Measurements from ENCODE around the gene CALML6. TPM values are rescaled to one million over a fixed set of nuclear protein-coding genes. Genes with fewer than 3 reads are reported as not detected.
"Not testable (repeated sequence)": the region's sequence is repeated elsewhere in the genome, so short reads cannot be mapped to it uniquely, and the experiment has no call there.

Gene CALML6
- total RNA-seq, 2 experiments from 2014 or later: 0.47 to 0.69 TPM

DNA sequence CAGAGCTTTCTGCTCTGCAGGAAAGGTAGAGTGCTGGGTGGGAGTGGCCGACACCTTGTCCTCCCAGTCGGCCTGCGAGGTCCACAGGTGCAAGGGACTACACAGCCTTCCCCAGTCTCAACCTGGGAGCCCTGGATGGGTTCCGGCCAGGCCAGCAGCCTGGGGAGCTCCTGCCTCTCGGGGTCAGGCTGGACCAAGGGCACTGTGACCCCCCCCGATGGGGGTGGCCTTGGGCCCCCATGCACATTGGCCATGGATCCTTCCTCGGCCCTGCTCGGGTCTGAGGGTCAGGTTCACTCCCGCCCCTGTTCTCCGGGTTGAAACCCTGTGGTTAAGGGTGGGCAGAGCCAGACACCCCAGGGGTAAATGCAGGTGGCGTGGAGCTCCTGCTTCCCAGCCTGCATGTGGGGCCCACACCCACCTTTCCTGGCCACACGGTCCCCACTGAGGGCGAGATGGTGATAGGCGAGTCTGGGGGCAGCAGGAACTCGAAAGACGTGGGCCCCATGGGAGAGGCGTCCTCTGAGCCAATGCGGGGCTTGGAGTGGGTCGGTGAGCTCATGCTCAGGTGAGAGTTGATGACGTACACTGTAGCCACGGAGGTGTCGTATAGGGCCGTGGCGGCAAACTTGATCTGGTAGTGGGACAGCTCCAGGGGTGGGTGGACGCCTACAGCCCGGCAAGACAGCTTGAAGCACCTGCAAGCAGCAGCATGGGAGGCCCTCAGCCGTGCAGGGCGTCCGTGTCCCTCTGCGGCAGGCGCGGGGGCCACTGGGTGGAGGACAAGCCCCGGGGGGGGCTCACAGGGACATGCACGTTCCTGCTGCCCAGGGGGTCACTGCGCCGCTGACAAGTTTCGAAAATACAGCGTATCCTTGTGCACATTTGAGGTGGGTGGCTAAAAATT lies 14.8 kb downstream of the CALML6 start:
- Histone ChIP-seq H3K9me3 (ENCODE audit: control insufficient read depth in 1 of 2, insufficient read depth in 1 of 2, low read length in 2 of 2) (no peaks in the 10 kb centered on the region), H3K36me3 (ENCODE audit: insufficient read depth, low read length) (no peaks in the 10 kb centered on the region), H3K27ac (ENCODE audit: low read depth in 1 of 2, low read length in 2 of 2) (no peak overlapping the region), H3K27me3 (ENCODE audit: control insufficient read depth in 1 of 2, insufficient read depth in 2 of 2, low read length in 2 of 2) (no peaks in the 10 kb centered on the region), H3K4me3 (ENCODE audit: low read length) (no peak overlapping the region), H3K4me1 (ENCODE audit: insufficient read depth, low read length) (no peaks in the 10 kb centered on the region)
- TF ChIP-seq, protein P1, sequence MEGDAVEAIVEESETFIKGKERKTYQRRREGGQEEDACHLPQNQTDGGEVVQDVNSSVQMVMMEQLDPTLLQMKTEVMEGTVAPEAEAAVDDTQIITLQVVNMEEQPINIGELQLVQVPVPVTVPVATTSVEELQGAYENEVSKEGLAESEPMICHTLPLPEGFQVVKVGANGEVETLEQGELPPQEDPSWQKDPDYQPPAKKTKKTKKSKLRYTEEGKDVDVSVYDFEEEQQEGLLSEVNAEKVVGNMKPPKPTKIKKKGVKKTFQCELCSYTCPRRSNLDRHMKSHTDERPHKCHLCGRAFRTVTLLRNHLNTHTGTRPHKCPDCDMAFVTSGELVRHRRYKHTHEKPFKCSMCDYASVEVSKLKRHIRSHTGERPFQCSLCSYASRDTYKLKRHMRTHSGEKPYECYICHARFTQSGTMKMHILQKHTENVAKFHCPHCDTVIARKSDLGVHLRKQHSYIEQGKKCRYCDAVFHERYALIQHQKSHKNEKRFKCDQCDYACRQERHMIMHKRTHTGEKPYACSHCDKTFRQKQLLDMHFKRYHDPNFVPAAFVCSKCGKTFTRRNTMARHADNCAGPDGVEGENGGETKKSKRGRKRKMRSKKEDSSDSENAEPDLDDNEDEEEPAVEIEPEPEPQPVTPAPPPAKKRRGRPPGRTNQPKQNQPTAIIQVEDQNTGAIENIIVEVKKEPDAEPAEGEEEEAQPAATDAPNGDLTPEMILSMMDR (IDR thresholded peaks at IDR 0.05): no peak
- ATAC-seq (ENCODE audit: poor library complexity): no peak
- Mint-ChIP-seq H3K27ac (no peak overlapping the region), H3K36me3 (ENCODE audit: low read depth) (no peaks in the 10 kb centered on the region), H3K9me3 (no peaks in the 10 kb centered on the region), H3K4me1 (ENCODE audit: low read depth) (no peaks in the 10 kb centered on the region), H3K4me3 (no peak overlapping the region), H3K27me3 (no peaks in the 10 kb centered on the region)
- POLR2A ChIA-PET: no interaction called here
- intact Hi-C loops (cut with DNase I, micrococcal nuclease): no loop called here
- DNase-seq: no peak
- CTCF ChIA-PET: no interaction called here

DNA sequence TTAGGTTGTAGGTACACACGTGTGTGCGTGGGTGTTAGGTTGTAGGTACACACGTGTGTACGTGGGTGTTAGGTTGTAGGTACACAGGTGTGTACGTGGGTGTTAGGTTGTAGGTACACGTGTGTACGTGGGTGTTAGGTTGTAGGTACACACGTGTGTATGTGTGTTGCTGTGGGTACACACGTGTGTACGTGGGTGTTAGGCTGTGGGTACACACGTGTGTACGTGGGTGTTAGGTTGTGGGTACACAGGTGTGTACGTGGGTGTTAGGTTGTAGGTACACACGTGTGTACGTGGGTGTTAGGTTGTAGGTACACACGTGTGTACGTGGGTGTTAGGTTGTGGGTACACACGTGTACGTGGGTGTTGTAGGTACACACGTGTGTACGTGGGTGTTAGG lies 19.8 kb downstream of the CALML6 start:
- DNase-seq; H3K9me3 Mint-ChIP-seq; ATAC-seq (ENCODE audit: poor library complexity); H3K36me3 Mint-ChIP-seq (ENCODE audit: low read depth); intact Hi-C loops (cut with DNase I, micrococcal nuclease); H3K27me3 ChIP-seq (ENCODE audit: control insufficient read depth in 1 of 2, insufficient read depth in 2 of 2, low read length in 2 of 2); POLR2A ChIA-PET; H3K4me1 ChIP-seq (ENCODE audit: insufficient read depth, low read length); H3K36me3 ChIP-seq (ENCODE audit: insufficient read depth, low read length); H3K9me3 ChIP-seq (ENCODE audit: control insufficient read depth in 1 of 2, insufficient read depth in 1 of 2, low read length in 2 of 2); CTCF ChIA-PET; H3K27ac ChIP-seq (ENCODE audit: low read depth in 1 of 2, low read length in 2 of 2); H3K4me1 Mint-ChIP-seq (ENCODE audit: low read depth); H3K4me3 ChIP-seq (ENCODE audit: low read length); H3K27me3 Mint-ChIP-seq; H3K27ac Mint-ChIP-seq; H3K4me3 Mint-ChIP-seq: not testable (repeated sequence)

DNA sequence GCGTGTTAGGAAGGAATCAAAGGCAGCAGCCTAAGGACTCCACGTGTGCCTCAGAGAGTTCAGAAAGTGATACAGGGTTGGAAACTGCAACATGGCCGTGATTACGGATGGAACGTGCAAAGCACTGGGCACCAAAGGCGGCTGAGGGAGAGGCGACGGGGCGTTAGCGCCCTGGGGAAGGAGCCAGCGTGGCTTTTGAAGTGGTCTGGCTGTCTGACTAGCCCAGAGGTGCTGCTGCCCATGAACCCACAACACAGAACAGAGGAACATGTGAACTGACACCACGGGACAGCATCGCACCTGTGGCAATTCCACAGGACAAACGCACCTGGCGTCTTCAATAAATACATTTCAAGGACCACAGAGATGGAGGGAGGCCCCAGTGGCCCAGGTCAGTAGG lies 22.0 kb downstream of the CALML6 start:
- intact Hi-C loops (cut with DNase I, micrococcal nuclease): no loop called here
- H3K4me3 Mint-ChIP-seq: no peak overlapping the region

More for the DNA sequence above, 22.0 kb downstream of the CALML6 start:
- ATAC-seq (ENCODE audit: poor library complexity) (no peak), DNase-seq (no peak)
- H3K27me3 Mint-ChIP-seq: no peaks in the 10 kb centered on the region
- Histone ChIP-seq H3K36me3 (ENCODE audit: insufficient read depth, low read length) (no peaks in the 10 kb centered on the region), H3K4me3 (ENCODE audit: low read length) (no peak overlapping the region), H3K27ac (ENCODE audit: low read depth in 1 of 2, low read length in 2 of 2) (no peak overlapping the region), H3K9me3 (ENCODE audit: control insufficient read depth in 1 of 2, insufficient read depth in 1 of 2, low read length in 2 of 2) (peaks cover 0 to 6% of the 10 kb centered on the region in 2 experiments), H3K4me1 (ENCODE audit: insufficient read depth, low read length) (no peaks in the 10 kb centered on the region), H3K27me3 (ENCODE audit: control insufficient read depth in 1 of 2, insufficient read depth in 2 of 2, low read length in 2 of 2) (no peaks in the 10 kb centered on the region)
- TF ChIP-seq, protein P1 (IDR thresholded peaks at IDR 0.05): no peak
- no peaks in the 10 kb centered on the region for H3K36me3 Mint-ChIP-seq (ENCODE audit: low read depth)
- H3K9me3 Mint-ChIP-seq: no peaks in the 10 kb centered on the region
- ChIA-PET CTCF (no interaction called here), POLR2A (no interaction called here)
- H3K4me1 Mint-ChIP-seq (ENCODE audit: low read depth): no peaks in the 10 kb centered on the region
- no peak overlapping the region for H3K27ac Mint-ChIP-seq

Data from CD4-positive, alpha-beta T cell (primary cell).